OCI-M1 (cell line): ENCODE results near the gene EZH1.

ENCODE experiments used
- DNase-seq: peaks from one replicate; lab custom pipeline; 2025; lab: John Stamatoyannopoulos, UW

The EZH1 gene

DNA sequence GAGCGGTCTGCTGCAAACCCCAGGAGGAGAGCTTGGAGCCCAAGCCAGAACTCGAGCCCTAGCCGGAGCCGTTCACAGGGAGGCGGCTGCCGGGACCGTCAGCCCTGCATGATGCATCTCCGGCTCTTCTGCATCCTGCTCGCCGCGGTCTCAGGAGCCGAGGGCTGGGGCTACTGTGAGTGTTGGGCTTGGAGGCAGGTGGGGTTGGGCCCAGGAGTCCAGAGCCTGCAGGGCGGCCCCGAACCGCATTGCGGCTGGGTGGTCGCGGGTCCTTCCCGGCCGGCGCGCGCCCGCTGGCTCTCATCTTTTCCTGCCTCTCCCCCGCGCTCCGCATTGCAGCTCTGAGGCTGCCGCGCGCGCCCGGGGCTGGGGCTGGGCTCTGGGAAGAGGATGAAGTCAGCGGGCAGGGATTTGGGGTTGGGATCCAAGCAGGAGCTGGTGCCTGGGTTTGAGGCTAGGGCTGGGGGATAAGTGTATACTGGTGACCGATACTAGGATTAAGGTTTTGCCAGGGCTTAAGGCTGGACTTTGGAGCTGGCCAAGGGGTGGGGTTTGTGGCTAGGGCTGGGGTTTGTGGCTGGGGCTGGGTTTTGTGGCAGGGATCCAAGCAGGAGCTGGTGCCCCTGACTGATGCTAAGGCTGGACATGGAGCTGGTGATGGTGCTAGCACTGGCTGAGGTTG lies 62.0 kb downstream of the EZH1 start:
- peak; percentile 74 for DNase-seq

DNA sequence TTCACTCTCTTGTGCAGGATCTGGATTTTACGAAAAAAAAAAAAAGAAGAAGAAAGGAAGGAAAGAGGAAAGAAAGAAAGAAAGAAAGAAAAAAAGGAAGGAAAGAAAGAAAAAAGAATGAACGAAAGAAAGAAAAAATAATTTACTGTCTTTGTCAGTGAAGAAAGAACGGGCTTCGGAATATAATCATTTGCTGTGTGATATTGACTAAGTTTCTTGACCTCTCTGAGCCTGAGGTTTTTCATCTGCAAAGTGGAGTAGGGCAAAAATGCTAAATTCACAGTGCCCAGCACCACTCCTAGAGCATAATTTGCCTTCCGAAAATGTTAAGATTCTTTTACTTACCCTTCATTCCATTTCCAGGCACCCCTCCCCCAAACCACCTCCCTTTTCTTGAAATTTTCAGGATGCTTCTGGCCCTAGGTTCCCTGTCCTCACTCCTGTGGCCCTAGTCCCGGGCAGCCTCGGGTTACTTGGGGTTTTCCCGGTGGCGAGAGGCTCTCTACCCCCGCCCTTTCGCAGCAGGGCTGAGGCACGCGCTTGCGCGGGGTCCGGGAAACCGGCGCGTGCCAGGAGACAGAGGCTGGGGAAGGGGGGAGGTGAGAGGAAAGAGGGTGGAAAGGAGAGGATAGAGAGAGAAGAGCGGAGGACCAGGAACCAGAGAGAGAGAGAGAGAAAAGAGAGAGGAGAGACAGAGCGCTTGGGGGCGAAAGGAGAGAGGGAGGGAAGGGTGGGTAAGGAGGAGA lies 62.7 kb downstream of the EZH1 start, which contains the start of gene CNTNAP1:
Gene CNTNAP1, plus strand, starts transcription at position 556 of the 746 bp plus-strand sequence. CDS start 299 bp downstream, outside the sequence.
- peak; percentile 53 for DNase-seq

DNA sequence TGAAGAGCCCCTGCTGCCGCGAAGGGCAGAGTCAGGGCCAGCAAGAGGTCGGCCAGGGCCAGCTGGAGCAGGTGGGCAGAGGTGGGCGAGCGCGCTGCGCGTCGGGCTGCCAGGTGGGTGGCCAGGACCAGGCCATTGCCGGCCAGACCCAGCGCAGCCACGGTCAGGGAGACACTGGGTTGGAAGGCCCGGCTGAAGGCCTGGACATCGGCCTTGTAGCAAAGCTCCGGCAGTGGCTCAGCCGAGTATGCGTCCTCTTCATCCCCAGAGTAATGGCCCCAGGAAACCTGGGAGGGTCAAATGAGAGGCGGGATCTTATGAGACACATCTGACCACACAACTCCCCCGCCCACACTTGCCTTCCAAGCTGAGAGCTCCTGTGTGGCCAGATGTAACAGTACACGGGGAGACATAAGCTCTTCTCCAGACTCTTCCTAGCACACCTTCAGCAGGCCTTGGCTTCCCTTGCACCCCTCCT lies 64.5 kb downstream of the EZH1 start:
- peak; percentile 17 for DNase-seq

DNA sequence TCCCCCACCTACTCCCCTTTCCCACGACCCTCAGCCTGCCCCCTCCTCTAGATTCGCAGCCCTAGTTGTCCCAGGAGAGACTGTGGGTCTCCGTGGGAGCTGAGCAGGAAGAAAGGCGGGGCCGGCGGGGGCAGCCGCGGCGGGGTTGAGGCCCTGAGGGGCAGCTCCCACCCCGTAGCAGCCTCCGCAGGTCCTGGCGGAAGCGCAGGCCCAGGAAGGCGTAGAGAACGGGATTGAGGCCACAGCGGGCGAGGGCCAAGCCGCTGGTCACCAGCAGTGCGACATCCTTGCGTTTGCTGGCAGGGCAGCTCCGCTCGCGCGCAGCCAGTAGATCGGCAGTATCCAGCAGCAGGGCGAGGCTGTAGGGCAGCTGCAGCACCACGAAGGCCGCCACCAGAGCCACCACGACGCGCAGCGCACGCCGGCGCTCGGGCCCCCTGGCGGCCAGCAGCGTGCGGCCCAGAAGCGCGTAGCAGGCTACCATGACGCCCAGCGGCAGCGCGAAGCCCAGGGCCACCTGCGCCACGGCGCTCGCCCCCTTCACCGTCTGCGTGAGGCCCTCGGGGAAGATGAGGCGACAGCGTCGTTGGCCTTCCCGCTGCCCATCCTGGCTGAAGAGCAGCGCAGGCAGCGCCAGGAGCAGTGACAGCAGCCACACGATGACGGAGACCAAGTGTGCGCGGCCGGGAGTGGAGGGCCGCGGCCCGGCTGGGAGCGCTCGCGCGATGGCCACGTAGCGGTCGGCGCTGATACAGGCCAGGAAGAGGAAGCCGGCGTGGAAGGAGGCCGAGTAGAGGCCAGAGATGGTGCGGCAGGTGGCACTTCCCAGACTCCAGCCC lies 65.1 kb downstream of the EZH1 start:
- peak; percentile 80 for DNase-seq

DNA sequence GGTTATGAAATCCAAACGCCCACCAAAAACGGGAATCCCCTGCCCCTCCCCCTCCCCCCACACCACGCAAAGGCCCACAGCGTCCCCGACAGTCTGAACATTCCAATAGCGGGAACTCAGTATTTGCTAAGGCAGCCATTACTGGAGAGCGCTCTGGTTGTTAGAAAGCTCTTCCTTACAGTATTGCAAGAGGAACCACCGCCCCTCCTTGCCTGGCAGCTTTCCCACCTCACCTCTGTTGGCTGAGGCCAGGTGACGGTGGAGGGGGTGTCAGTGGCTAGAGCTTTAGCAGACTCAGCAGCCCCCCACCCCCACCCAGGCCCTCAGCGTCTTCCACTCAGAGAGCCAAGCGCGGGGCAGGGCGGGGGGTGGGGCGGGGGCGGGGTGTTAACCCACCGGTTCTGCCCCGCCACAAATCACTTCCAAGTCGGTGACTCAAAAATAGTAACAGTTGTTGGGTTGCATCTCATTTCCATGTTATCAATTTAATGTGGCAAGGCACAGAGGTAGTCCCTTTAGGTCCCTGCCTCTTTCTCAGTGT lies 65.8 kb downstream of the EZH1 start:
- DNase-seq, result peak; percentile 85

DNA sequence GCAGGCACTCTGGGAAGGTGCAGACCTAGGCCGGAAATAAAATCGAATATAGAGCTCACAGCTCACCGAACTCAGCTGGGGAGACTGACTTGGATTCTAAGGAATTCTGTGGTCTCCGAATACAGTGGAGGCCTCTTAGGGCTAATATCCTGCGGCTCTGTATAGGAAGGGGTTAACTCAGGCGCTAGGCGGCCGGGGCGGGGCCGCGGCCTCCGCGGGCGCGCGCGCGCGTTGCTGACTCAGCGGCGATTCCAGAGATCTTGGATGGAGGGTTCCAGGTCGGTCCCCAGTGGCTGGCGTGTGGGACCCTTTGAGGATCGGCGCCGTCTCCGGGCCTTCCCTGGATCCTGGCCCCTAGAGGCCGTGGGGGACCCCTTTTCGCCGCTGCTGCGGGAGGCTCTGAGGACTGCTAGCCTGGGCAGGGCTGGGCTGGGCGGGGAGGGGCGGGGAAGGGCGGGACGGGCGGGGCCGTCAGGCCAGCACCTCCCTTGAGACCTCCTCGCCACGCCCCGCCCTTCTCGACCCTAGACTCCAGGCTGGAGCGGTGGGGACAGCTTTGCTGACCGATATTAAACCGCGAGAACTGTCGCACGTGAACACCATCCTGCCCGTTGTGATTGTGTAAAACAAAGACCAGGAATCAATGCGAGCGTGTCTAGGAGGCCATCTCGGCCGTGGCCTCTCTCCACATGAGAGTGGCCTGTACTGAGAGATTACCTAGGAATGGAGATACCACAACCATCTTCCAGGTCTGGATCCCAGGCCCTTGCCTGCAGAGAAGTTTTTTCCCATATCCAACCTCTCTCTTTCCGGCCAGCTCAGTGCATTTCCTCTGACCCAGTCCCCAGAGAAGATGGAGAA lies 66.7 kb downstream of the EZH1 start:
- DNase-seq, result peak; percentile 97

DNA sequence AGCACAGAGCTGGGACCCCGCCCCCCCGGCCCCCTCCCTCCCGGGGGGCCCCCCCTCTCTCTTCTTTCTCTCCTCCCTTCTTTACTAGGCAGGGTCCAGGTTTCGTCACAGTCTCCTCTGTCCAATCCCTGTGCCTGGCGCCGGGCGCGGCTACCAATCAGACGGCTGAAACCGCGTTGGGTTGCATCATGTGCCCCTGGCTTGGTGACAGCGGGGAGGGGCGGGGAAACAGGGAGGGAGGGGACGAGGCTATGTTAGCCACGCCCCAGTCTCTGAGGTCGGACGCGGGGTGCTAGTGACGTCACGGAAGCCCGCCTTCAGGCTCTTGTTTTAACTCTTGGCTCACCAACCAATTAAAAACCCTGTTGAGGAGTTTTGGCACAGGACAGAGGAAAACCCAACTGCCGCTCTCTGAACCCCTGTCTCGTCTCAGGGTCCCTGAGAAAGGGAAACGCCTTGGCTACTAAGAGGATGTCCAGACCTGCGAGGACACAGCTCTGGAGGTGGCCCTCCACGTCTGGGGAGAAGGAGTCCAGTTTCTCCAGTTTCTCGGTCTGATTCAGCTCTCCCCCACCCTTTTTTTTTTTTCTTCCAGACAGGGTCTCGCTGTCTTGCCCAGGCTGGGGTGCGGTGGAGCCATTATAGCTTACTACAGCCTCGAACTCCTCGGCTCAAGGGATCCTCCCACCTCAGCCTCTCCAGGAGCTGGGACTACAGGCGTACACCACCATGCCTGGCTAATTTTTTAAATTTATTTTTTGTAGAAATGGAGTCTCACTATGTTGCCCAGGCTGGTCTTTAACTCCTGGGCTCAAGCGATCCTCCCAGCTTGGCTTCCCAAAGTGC lies 67.6 kb downstream of the EZH1 start:
- peak; percentile 99 for DNase-seq

DNA sequence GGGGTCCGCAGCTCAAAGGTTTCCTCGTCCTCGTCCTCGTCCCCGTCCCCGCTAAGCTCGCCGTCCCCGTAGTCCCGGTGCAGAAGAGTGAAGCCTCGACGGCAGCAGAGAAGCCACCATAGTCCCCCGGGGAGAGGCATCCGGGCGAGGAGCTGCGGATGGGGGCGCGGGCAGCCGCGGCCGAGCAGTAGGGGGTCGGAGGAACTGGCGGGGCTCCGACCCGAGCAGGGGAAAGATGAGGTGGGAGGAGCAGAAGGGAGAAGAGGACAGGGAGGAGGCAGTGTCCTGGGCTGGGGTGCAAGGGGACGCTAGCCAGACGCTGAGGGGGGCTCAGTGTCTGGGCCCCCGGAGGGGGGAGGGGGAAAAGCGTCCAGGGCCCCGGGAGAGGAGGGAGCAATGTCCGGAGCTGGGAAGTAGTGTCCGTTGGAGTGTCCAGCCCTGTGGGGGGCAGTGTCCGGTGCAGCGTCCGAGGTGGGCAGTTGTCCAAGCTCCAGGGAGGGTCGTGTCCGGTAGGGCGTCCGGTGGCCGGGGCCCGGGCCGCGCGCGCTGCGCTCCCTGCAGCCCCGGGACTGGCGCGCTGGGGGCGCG lies 68.3 kb downstream of the EZH1 start, which contains the start of gene PLEKHH3:
Gene PLEKHH3, minus strand, starts transcription at position 571 of the 588 bp plus-strand sequence. Its CDS starts 431 bp downstream, at position 140.
- DNase-seq, result no peak

DNA sequence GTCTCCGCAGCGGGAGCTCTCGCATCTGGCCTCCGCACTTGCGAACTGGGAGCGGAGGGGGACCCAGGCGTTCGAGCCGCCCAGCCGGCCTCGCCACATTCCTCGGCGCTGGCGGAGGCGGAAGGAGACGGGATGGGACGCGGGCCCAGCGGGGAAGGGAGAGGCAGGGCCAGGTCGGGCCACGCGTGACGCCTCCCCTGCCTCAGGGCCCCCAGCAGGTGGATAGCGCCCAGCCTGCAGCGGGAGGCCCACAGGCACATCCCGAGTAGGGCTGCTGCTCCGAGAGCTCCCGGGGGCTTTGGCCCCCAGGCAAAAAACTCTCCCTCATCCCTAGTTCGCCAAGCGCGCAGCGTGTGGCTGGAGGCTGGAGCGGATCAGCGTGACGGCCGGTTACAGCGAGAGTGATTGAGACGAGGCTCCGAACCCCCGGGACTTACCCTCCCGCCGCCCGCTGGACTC lies 68.8 kb downstream of the EZH1 start:
- peak; percentile 55 for DNase-seq

DNA sequence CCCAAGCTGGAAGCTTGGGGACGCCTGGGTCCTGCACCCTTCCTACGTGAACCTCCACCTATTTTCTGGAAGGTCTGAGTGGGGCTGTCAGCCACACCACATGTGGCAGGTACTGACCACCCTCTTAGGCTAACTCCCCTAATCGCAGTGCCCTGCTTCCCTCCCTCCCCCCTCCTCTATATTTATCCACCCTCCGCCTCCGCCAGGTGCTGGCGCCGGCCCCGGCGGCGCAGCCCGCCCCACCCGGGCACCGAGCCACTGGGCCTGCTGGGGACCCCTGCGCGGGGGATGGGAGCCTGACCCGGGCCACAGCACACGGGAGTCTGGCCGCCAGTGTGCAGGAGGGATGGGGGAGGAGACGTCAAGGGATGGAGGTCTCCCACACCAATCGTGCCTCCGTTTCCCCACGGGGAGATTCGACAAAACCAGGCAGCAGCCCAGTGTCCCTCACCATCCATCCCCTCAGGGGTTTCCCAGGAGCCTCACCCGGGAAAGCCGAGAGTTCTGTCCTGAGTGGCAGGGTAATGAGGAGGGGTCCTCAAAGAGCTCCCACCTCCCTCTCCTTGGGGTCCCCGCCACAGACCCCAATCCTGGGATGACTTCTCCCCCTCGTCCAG lies 69.4 kb downstream of the EZH1 start:
- DNase-seq, result no peak

DNA sequence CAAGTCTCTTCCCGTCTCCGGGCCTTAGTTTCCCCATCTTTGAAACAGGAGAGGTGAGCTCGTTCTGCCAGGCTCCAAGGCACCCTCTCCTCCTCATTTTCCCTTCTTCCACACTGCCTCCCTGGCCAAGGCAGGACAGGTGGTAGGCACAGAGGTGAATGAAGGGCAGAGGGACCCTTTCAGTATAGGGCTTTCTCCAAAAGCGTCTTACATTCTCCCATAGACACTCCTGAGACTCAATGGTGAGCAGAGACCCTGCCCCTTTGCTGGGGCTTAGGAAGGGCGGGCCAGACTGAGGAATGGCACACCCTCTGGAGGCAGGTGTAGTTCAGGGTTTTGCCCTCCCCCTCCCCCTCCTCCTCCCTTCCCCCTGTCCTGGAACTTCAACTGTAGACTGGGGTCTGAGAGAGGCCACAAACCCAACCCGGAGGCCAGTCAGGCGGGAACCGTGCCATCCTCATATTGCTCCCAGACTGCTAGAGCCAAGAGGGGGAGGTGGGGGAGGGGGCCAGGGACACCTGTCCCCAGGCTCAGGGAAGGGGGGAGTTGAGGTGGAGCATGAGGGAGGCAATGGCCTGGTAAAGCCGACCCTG lies 70.0 kb downstream of the EZH1 start:
- no peak for DNase-seq

DNA sequence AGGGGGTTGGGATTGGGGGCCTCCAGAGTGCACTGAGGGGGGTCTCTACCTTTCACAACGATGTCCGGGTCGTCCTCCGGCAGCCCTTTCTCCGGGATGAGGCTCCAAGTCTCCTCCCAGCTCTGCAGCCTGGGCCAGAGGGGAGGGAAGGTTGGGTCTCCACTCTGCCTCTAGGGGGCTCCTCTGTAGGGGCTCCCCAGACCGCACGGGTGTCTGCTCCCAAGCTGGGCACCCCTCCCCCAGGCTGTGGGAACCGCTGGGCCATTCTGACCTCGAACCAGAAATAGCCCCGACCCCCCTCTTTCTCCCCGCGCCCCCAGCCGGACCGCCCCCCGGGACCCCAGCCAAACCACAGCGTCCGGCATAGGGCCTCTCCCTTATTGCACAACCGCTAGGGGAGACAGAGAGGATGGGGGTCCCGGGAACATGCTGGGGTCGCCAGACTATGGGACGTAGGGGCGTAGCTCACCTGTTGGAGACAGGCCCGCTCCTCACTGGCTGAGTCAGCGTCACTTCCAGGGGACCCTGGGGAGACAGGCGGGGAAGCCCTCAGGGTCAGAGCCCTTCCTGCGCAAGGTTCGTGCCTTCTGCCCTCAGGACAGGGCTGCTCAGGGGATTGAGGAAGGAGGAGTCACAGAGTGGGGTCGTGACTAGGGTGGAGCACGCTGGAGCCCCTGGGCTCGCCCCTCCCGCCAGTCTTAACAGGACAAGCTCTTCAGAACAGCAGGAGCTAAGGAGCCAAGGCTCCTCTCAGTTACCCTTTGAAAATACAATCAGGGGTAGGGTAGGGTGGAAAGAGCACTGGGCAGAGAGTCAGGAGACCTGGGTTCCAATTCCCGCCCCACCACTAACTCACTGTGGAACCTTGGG lies 70.7 kb downstream of the EZH1 start:
- DNase-seq, result peak; percentile 76

DNA sequence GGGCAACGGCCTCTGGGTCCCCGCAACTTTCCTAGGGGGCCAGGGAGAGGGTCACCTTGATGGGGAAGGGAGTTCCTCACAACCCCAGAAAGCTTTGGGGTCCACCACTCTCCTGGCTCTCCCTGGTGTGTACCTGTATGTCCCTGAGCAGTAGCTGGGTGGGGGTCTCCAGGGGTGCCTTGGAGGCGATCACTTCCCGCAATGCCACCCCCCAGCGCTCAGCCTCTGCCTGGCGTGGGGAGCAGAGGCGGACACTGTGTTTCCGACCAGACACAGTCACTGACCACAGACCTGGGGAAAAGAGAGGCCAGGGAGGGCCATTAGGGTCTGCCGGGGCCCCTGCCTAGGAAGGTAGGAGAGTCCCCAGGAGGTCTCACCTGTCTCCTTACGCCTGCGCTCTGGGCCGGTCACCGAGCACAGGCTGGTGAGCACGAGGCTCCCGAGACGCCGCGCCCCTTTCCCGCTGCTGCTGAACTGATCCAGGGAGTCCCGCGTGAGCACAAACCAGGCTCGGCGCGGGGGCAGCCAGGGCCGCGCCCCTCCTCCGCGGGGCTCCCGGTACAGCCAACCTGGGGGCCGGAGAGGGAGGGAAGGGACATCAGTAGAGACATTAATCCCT lies 71.5 kb downstream of the EZH1 start:
- no peak for DNase-seq

DNA sequence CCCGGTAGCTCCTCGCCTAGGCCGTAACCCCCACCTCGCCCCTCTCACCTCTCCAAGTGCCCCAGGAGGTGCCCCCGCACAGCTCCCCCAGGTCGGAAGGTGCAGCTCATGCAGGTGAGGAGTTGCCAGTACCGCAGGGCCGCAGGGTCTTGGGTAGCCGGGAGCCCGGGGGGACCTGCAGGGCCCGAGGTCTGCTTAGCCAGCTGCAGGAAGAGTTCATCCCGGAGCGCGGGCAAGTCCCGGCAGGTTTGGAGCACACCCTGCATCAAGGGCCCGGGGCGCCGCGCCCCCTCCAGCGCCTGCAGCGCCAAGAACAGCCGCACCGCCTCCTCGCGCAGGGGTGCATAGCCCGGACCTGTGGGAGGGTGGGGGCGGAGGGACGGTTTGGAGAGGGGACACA lies 72.8 kb downstream of the EZH1 start:
- DNase-seq, result no peak

DNA sequence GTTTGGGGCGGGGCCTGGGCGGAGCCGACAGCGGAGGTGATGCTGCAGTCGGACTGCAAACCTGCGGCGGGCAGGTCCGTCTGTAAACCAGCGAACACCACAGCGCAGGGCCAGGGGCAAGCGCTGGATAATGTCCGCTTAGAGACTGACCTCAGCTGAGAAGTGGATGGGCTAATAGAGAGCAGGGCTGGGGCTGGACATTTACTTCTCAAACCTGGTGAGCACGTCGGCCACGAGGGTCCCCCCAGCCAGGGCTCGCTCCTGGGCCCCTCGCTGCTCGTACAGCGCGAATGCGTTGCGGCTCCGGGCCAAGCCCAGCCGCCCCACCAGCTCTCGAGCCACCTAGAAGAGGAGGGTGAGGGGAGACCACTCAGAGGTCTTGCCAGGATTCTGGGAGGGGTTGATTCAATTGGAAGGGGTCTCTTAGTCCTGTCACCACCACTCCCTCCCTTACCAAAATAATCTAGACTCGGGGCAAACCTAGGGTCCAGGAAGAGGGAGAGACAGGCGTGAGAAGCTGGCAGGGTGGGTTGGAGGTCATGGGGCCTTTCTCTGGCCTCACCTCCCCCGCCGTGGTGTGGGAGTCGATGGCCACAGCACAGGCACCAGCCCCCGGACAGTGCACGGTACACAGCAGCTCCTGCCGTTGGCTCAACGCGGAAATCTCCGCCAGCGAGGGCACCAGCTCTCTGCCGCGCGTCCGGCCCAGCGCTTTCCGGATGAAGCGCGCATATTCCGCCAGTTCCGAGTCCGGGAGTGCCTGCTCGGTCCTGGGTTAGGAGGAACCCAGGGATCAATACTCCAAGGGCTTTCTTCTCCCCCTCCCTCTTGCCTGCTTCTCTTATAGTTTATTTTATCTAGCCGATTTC lies 73.8 kb downstream of the EZH1 start:
- no peak for DNase-seq
